Measurements from ENCODE around the gene RPRD1B.
A peak's percentile ranks its signal among the peaks of the same experiment; 100 is the strongest.

- TF ChIP-seq FOS (IDR thresholded peaks at IDR 0.05; ENCODE audit: low read depth, low read length) (peak; percentile 53), CEBPB (IDR thresholded peaks at IDR 0.05; ENCODE audit: low read depth, low read length) (no peak), POLR2A (IDR thresholded peaks at IDR 0.05; ENCODE audit: low read depth, low read length) (no peak), CTCF (conservative IDR thresholded peaks at IDR 0.05; ENCODE audit: low read depth, low read length) (no peak), BHLHE40 (IDR thresholded peaks at IDR 0.05; ENCODE audit: low read depth, low read length) (no peak)
Observed at GRCh38 chr20:38114353-38114791, 80.8 kb downstream of the RPRD1B start.

All from IMR-90 (cell line).